GM19463 (cell line): ENCODE data around the gene ARHGAP22.

ENCODE experiments used
- ATAC-seq: cut with Tn5 transposase; IDR thresholded peaks from one replicate; pipeline ENCODE4 v1.9.1; 2021; ENCODE audit warnings: mild to moderate bottlenecking, moderate library complexity; ENCODE audit not compliant: unreplicated experiment

ARHGAP22 gene

GRCh38 chr10:48554656-48555055, 50.2 kb downstream of the ARHGAP22 start:
- ATAC-seq: no peak

- ATAC-seq: no peak
These were observed 50.6 kb downstream of the ARHGAP22 start for GRCh38 chr10:48554246-48554645.

- ATAC-seq: no peak
These were observed 51.8 kb downstream of the ARHGAP22 start for GRCh38 chr10:48552946-48553564.

- peak; percentile 45 for ATAC-seq
These were observed 52.8 kb downstream of the ARHGAP22 start for GRCh38 chr10:48551861-48552591.

- no peak for ATAC-seq
These were observed 53.9 kb downstream of the ARHGAP22 start for GRCh38 chr10:48550977-48551376.

- no peak for ATAC-seq
These were observed 54.7 kb downstream of the ARHGAP22 start for GRCh38 chr10:48550071-48550691.

- no peak for ATAC-seq
These were observed 55.6 kb downstream of the ARHGAP22 start for GRCh38 chr10:48549236-48549635.

- no peak for ATAC-seq
These were observed 56.2 kb downstream of the ARHGAP22 start for GRCh38 chr10:48548531-48549135.

GRCh38 chr10:48547981-48548380, 56.9 kb downstream of the ARHGAP22 start:
- no peak for ATAC-seq

GRCh38 chr10:48547061-48547895, 57.6 kb downstream of the ARHGAP22 start:
- ATAC-seq: no peak

GRCh38 chr10:48545462-48546145, 59.3 kb downstream of the ARHGAP22 start:
- ATAC-seq: no peak

- no peak for ATAC-seq
These were observed 61.6 kb downstream of the ARHGAP22 start for GRCh38 chr10:48543182-48543844.

- no peak for ATAC-seq
These were observed 62.2 kb downstream of the ARHGAP22 start for GRCh38 chr10:48542471-48543181.

GRCh38 chr10:48541144-48541795, 63.6 kb downstream of the ARHGAP22 start:
- ATAC-seq: no peak

GRCh38 chr10:48538611-48539010, 66.3 kb downstream of the ARHGAP22 start:
- no peak for ATAC-seq

- no peak for ATAC-seq
These were observed 67.7 kb downstream of the ARHGAP22 start for GRCh38 chr10:48536916-48537890.

GRCh38 chr10:48536156-48536500, 68.7 kb downstream of the ARHGAP22 start:
- no peak for ATAC-seq
